ENCODE measurements around the gene RDH12. TPM values are rescaled to one million over a fixed set of nuclear protein-coding genes. Genes with fewer than 3 reads are reported as not detected.

The RDH12 gene
- total and polyA plus RNA-seq, 2 donors (not counting 3 experiments of a cell fraction or from before 2014, with no cell fraction given): not detected

DNA sequence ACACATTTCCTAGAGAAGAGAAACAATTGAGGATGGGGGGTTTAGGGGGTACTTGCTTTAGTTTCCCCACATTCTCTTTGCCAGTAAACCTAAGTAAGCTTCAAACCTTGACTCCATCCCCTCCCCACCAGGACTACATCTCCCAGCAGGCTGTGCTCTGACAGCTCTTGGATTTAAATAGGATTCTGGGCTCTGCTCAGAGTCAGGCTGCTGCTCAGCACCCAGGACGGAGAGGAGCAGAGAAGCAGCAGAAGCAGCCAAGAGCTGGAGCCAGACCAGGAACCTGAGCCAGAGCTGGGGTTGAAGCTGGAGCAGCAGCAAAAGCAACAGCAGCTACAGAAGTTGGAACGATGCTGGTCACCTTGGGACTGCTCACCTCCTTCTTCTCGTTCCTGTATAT lies 20.6 kb downstream of the RDH12 start:
- no peak for FAIRE-seq
- H3K4me2 ChIP-seq (ENCODE audit: insufficient read depth, low read length): no peak overlapping the region
- no peaks in the 10 kb centered on the region for H4K20me1 ChIP-seq (replicated peaks; ENCODE audit: control insufficient read depth, extremely low read depth, insufficient read depth, low read length)
- H3K4me3 ChIP-seq (replicated peaks in 1 of 3; ENCODE audit: insufficient read depth in 1 of 3, low read depth in 1 of 3, low read length in 3 of 3): no peak overlapping the region
- no peak overlapping the region for H3K9ac ChIP-seq (replicated peaks; ENCODE audit: extremely low read depth, insufficient read depth, low read length)
- intact Hi-C loops (cut with micrococcal nuclease) (no loop called here), dilution Hi-C loops (cut with MboI; ENCODE audit: extremely low pct_ligation_motif_present, low sequenced_read_pairs) (no loop called here)
- ChIA-PET CTCF (interaction anchor here (0.6 to 2.0 kb wide), 5 partner anchors 8 to 195 kb away, joined by 3 to 9 read pairs (median 5); partner anchors contain the start of gene PIGH), POLR2A (interaction anchor here (1.3 kb wide), 1 partner anchor 27 kb away, joined by 3 read pairs; the partner anchor contains the start of gene RDH11)
- TF ChIP-seq POLR2AphosphoS5 (IDR thresholded peaks at IDR 0.05; ENCODE audit: insufficient read depth, low read depth, low read length) (no peak), POLR2A (IDR thresholded peaks at IDR 0.05; ENCODE audit: low read depth, low read length) (no peak), FOS (IDR thresholded peaks at IDR 0.05; ENCODE audit: borderline replicate concordance, insufficient read depth, low read length) (no peak), GATA2 (IDR thresholded peaks at IDR 0.05; ENCODE audit: insufficient read depth, insufficient read length, low read depth, low read length) (no peak), MYC (IDR thresholded peaks at IDR 0.05; ENCODE audit: low read depth, low read length) (no peak), EZH2 (IDR thresholded peaks at IDR 0.05; ENCODE audit: borderline replicate concordance, low read depth, low read length, severe bottlenecking) (no peak), JUN (IDR thresholded peaks at IDR 0.05; ENCODE audit: borderline replicate concordance, insufficient read depth, insufficient read length, low read depth) (no peak)
- TF ChIP-seq, protein P1, sequence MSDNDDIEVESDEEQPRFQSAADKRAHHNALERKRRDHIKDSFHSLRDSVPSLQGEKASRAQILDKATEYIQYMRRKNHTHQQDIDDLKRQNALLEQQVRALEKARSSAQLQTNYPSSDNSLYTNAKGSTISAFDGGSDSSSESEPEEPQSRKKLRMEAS (IDR thresholded peaks at IDR 0.05; ENCODE audit: insufficient read depth, insufficient read length): no peak
- TF ChIP-seq, protein P2, sequence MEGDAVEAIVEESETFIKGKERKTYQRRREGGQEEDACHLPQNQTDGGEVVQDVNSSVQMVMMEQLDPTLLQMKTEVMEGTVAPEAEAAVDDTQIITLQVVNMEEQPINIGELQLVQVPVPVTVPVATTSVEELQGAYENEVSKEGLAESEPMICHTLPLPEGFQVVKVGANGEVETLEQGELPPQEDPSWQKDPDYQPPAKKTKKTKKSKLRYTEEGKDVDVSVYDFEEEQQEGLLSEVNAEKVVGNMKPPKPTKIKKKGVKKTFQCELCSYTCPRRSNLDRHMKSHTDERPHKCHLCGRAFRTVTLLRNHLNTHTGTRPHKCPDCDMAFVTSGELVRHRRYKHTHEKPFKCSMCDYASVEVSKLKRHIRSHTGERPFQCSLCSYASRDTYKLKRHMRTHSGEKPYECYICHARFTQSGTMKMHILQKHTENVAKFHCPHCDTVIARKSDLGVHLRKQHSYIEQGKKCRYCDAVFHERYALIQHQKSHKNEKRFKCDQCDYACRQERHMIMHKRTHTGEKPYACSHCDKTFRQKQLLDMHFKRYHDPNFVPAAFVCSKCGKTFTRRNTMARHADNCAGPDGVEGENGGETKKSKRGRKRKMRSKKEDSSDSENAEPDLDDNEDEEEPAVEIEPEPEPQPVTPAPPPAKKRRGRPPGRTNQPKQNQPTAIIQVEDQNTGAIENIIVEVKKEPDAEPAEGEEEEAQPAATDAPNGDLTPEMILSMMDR (IDR thresholded peaks at IDR 0.05; ENCODE audit: extremely low read depth in 1 of 2, insufficient read depth in 1 of 2, low read depth in 1 of 2, low read length in 2 of 2): no peak
- no peaks in the 10 kb centered on the region for H3K79me2 ChIP-seq (ENCODE audit: control insufficient read depth, insufficient read depth, low read length)
- peaks cover 40 to 41% of the 10 kb centered on the region in 2 experiments for H3K27me3 ChIP-seq (ENCODE audit: control insufficient read depth in 2 of 2, insufficient read depth in 2 of 2, low read length in 2 of 2)
- no peak overlapping the region for H3K27ac ChIP-seq (ENCODE audit: insufficient read depth, low read depth, low read length)
- no peak overlapping the region for H2AFZ ChIP-seq (ENCODE audit: low read depth, low read length)
- no peaks in the 10 kb centered on the region for H3K9me1 ChIP-seq (replicated peaks; ENCODE audit: control insufficient read depth, extremely low read depth, insufficient read depth, low read length)
- no TSS peak for BruUV-seq (replicated peaks)
- H3K9me3 ChIP-seq (replicated peaks; ENCODE audit: control insufficient read depth, insufficient read depth, low read length): no peaks in the 10 kb centered on the region
- no peak for DNase-seq (ENCODE audit: low read depth, low spot score)
- H3K36me3 ChIP-seq (ENCODE audit: control insufficient read depth in 2 of 2, extremely low read depth in 1 of 2, insufficient read depth in 2 of 2, low read length in 2 of 2): no peaks in the 10 kb centered on the region
- no peaks in the 10 kb centered on the region for H3K4me1 ChIP-seq (ENCODE audit: control insufficient read depth, extremely low read depth, insufficient read depth, low read length)
